ENCODE measurements around the gene EXOSC10. TPM values are rescaled to one million over a fixed set of nuclear protein-coding genes. Genes with fewer than 3 reads are reported as not detected.

EXOSC10 gene
- total and polyA plus RNA-seq, 2 of the 4 experiments (the other 2 are of a cell fraction): 64.5 to 66.0 TPM

GRCh38 chr1:11080931-11081330 is 18.7 kb downstream of the EXOSC10 start:
- intact Hi-C loops (cut with micrococcal nuclease): no loop called here
- no peaks in the 10 kb centered on the region for H3K4me1 ChIP-seq (ENCODE audit: control insufficient read depth, insufficient read depth, low read length)
- no peak overlapping the region for H2AK5ac ChIP-seq (ENCODE audit: low read depth, low read length)
- no peak overlapping the region for H2AFZ ChIP-seq (replicated peaks; ENCODE audit: low read length, poor library complexity)
- H2BK5ac ChIP-seq (ENCODE audit: low read depth, low read length, poor library complexity, severe bottlenecking): no peak overlapping the region
- ChIA-PET POLR2A (ENCODE audit: unreplicated experiment) (no interaction called here), CTCF (no interaction called here)
- H2BK20ac ChIP-seq (ENCODE audit: low read depth, low read length): no peak overlapping the region
- no peak overlapping the region for H2AK9ac ChIP-seq (replicated peaks; ENCODE audit: low read depth, low read length, poor library complexity)
- DNase-seq (no peak), ATAC-seq (ENCODE audit: low read depth) (no peak)
- no peaks in the 10 kb centered on the region for H3K9me1 ChIP-seq (ENCODE audit: insufficient read depth, low read length)
- H3K27ac ChIP-seq (ENCODE audit: insufficient read depth, low read length): no peak overlapping the region
- H3K4me3 ChIP-seq (ENCODE audit: insufficient read depth, low read depth, low read length): no peak overlapping the region
- no peak overlapping the region for H4K5ac ChIP-seq (ENCODE audit: low read depth, low read length)
- in situ Hi-C loops (cut with MboI; ENCODE audit: low sequenced_read_pairs): no loop called here
- H3K56ac ChIP-seq (ENCODE audit: extremely low read depth, insufficient read depth, low read length): no peak overlapping the region
- dilution Hi-C loops (cut with HindIII; ENCODE audit: low sequenced_read_pairs, unreplicated experiment): no loop called here
- no peaks in the 10 kb centered on the region for H3K9me3 ChIP-seq (ENCODE audit: control insufficient read depth, insufficient read depth, low read length)
- H3K4ac ChIP-seq (ENCODE audit: low read depth, low read length): no peak overlapping the region
- peaks cover 0 to 5% of the 10 kb centered on the region in 2 experiments; a peak in 1 of 4 replicates for H3K79me1 ChIP-seq (ENCODE audit: low read depth in 1 of 2, low read length in 2 of 2)
- no peak overlapping the region for H2BK15ac ChIP-seq (ENCODE audit: low read depth, low read length)
- H4K91ac ChIP-seq (ENCODE audit: insufficient read depth, low read depth, low read length): no peak overlapping the region
- H3K18ac ChIP-seq (ENCODE audit: low read depth, low read length): no peak overlapping the region
- no peak overlapping the region for H3K9ac ChIP-seq (ENCODE audit: low read depth, low read length)
- H3K23ac ChIP-seq (ENCODE audit: low read depth, low read length): no peak overlapping the region
- no peak overlapping the region for H2BK120ac ChIP-seq (ENCODE audit: low read depth, low read length)
- 98% methylated on average over 6 of the region's 12 CpGs; no CpG with 5 or more reads in 1 of the 2 experiments for WGBS, 2 experiments (ENCODE audit: extremely low coverage in 2 of 2, insufficient read length in 1 of 2)
- no peak overlapping the region for H3K4me2 ChIP-seq (ENCODE audit: low read depth, low read length)
- TF ChIP-seq MXI1 (IDR thresholded peaks at IDR 0.05; ENCODE audit: borderline replicate concordance, low read depth, low read length): no peak
- no peak for TF ChIP-seq SMC3 (IDR thresholded peaks at IDR 0.05; ENCODE audit: low read depth, low read length)
- TF ChIP-seq RCOR1 (IDR thresholded peaks at IDR 0.05; ENCODE audit: insufficient replicate concordance, low read length): no peak
- no peak for TF ChIP-seq CEBPB (IDR thresholded peaks at IDR 0.05; ENCODE audit: low read depth, low read length)
- TF ChIP-seq RAD21 (IDR thresholded peaks at IDR 0.05; ENCODE audit: low read length): no peak
- no peak for TF ChIP-seq FOS (IDR thresholded peaks at IDR 0.05; ENCODE audit: low read depth, low read length)
- no peak for TF ChIP-seq RFX5 (IDR thresholded peaks at IDR 0.05; ENCODE audit: low read depth, low read length)
- TF ChIP-seq BHLHE40 (IDR thresholded peaks at IDR 0.05; ENCODE audit: low read depth, low read length): no peak
- no peak for TF ChIP-seq MAZ (IDR thresholded peaks at IDR 0.05; ENCODE audit: borderline replicate concordance, low read depth, low read length)
- TF ChIP-seq MAFK (IDR thresholded peaks at IDR 0.05; ENCODE audit: low read depth, low read length): no peak
- TF ChIP-seq, protein P1, sequence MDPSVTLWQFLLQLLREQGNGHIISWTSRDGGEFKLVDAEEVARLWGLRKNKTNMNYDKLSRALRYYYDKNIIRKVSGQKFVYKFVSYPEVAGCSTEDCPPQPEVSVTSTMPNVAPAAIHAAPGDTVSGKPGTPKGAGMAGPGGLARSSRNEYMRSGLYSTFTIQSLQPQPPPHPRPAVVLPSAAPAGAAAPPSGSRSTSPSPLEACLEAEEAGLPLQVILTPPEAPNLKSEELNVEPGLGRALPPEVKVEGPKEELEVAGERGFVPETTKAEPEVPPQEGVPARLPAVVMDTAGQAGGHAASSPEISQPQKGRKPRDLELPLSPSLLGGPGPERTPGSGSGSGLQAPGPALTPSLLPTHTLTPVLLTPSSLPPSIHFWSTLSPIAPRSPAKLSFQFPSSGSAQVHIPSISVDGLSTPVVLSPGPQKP (IDR thresholded peaks at IDR 0.05; ENCODE audit: borderline replicate concordance, low read depth, low read length): no peak
- TF ChIP-seq, protein P2, sequence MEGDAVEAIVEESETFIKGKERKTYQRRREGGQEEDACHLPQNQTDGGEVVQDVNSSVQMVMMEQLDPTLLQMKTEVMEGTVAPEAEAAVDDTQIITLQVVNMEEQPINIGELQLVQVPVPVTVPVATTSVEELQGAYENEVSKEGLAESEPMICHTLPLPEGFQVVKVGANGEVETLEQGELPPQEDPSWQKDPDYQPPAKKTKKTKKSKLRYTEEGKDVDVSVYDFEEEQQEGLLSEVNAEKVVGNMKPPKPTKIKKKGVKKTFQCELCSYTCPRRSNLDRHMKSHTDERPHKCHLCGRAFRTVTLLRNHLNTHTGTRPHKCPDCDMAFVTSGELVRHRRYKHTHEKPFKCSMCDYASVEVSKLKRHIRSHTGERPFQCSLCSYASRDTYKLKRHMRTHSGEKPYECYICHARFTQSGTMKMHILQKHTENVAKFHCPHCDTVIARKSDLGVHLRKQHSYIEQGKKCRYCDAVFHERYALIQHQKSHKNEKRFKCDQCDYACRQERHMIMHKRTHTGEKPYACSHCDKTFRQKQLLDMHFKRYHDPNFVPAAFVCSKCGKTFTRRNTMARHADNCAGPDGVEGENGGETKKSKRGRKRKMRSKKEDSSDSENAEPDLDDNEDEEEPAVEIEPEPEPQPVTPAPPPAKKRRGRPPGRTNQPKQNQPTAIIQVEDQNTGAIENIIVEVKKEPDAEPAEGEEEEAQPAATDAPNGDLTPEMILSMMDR (conservative IDR thresholded peaks at IDR 0.05; ENCODE audit: low read depth, low read length): no peak
- no peak for TF ChIP-seq NFE2L2 (IDR thresholded peaks at IDR 0.05; ENCODE audit: low read depth, low read length)
- no peak for TF ChIP-seq POLR2A (IDR thresholded peaks at IDR 0.05; ENCODE audit: low read depth, low read length)
- TF ChIP-seq CHD1 (IDR thresholded peaks at IDR 0.05; ENCODE audit: low read depth, low read length): no peak
- no peak for TF ChIP-seq USF2 (IDR thresholded peaks at IDR 0.05; ENCODE audit: low read depth, low read length)
- H4K8ac ChIP-seq (ENCODE audit: low read depth in 2 of 2, low read length in 2 of 2): no peak overlapping the region
- no TSS peak for BruUV-seq (replicated peaks)
- H3K27me3 ChIP-seq (ENCODE audit: control insufficient read depth, insufficient read depth, low read length): no peaks in the 10 kb centered on the region
- H3K36me3 ChIP-seq (ENCODE audit: control insufficient read depth, insufficient read depth, low read length): peaks cover 49% of the 10 kb centered on the region
- no peaks in the 10 kb centered on the region for H4K20me1 ChIP-seq (ENCODE audit: insufficient read depth, low read length)
- no peak overlapping the region for H3K14ac ChIP-seq (replicated peaks; ENCODE audit: low read depth, low read length)

Data from IMR-90 (cell line).